HEK293T (cell line): Measurements from ENCODE around the gene SERGEF.

Source experiments
- BHLHE40 ChIP-seq: fragments of 450-650 bp; IDR thresholded peaks from 2 replicates; pipeline ENCODE4 v1.6.1; 2016; ENCODE audit warnings: mild to moderate bottlenecking, moderate library complexity, borderline replicate concordance
- CTBP1 ChIP-seq: fragments of 450-650 bp; IDR thresholded peaks from 2 replicates; pipeline ENCODE4 v1.6.1; 2016; ENCODE audit warnings: borderline replicate concordance
- FOXA1 ChIP-seq: fragments of 450-650 bp; IDR thresholded peaks from 2 replicates; pipeline ENCODE4 v1.6.1; 2016; ENCODE audit warnings: mild to moderate bottlenecking
- FOXK2 ChIP-seq: fragments of 450-650 bp; IDR thresholded peaks from 2 replicates; pipeline ENCODE4 v1.6.1; 2016; ENCODE audit warnings: mild to moderate bottlenecking
- FOXM1 ChIP-seq: fragments of 450-650 bp; IDR thresholded peaks from 2 replicates; pipeline ENCODE4 v1.6.1; 2017; ENCODE audit warnings: mild to moderate bottlenecking, borderline replicate concordance
- HDGF ChIP-seq: fragments of 450-650 bp; IDR thresholded peaks from 2 replicates; pipeline ENCODE4 v1.6.1; 2017; ENCODE audit warnings: antibody characterized with exemption, borderline replicate concordance
- L3MBTL2 ChIP-seq: fragments of 450-650 bp; conservative IDR thresholded peaks from 2 replicates; pipeline ENCODE4 v1.6.1; 2016; ENCODE audit warnings: mild to moderate bottlenecking
- LEF1 ChIP-seq: fragments of 450-650 bp; IDR thresholded peaks from 2 replicates; pipeline ENCODE4 v1.6.1; 2017; ENCODE audit warnings: mild to moderate bottlenecking, borderline replicate concordance
- NFRKB ChIP-seq: fragments of 450-650 bp; IDR thresholded peaks from 2 replicates; pipeline ENCODE4 v1.6.1; 2016; ENCODE audit warnings: mild to moderate bottlenecking, moderate library complexity
- SP1 ChIP-seq: fragments of 450-650 bp; IDR thresholded peaks from 2 replicates; pipeline ENCODE4 v1.6.1; 2017
- TARDBP ChIP-seq: fragments of 450-650 bp; IDR thresholded peaks from 2 replicates; pipeline ENCODE4 v1.6.1; 2016

- TF ChIP-seq FOXM1 (no peak), SP1 (no peak), BHLHE40 (no peak), FOXK2 (no peak), NFRKB (no peak), FOXA1 (no peak), HDGF (no peak), TARDBP (no peak), L3MBTL2 (no peak), LEF1 (no peak), CTBP1 (no peak)
Observed at GRCh38 chr11:17764446-17765218, 248.2 kb downstream of the SERGEF start.
